C4-2B (cell line): Measurements from ENCODE around the gene SIX5.

ENCODE experiments used
- CTCF ChIP-seq: fragments of 450-650 bp; conservative IDR thresholded peaks from 2 replicates; pipeline ENCODE4 v1.5.1; 2017; ENCODE audit warnings: mild to moderate bottlenecking
- ZFX ChIP-seq: fragments of 450-650 bp; IDR thresholded peaks from 2 replicates; pipeline ENCODE4 v1.6.1; 2017

- no peak for TF ChIP-seq CTCF
- no peak for TF ChIP-seq ZFX
These were observed at the start of gene SIX5 for GRCh38 chr19:45768984-45769782.
